ELR (cell line): ENCODE measurements around the gene CCDC57.

ENCODE experiments used
- DNase-seq: peaks from one replicate; pipeline ENCODE4 v3.0.0-alpha.2; 2015; ENCODE audit warnings: low read depth

Gene CCDC57

GRCh38 chr17:82235775-82236141, 23.1 kb upstream of the CCDC57 start:
- DNase-seq: no peak

- no peak for DNase-seq
Observed at GRCh38 chr17:82235056-82235774, 22.6 kb upstream of the CCDC57 start.

DNA sequence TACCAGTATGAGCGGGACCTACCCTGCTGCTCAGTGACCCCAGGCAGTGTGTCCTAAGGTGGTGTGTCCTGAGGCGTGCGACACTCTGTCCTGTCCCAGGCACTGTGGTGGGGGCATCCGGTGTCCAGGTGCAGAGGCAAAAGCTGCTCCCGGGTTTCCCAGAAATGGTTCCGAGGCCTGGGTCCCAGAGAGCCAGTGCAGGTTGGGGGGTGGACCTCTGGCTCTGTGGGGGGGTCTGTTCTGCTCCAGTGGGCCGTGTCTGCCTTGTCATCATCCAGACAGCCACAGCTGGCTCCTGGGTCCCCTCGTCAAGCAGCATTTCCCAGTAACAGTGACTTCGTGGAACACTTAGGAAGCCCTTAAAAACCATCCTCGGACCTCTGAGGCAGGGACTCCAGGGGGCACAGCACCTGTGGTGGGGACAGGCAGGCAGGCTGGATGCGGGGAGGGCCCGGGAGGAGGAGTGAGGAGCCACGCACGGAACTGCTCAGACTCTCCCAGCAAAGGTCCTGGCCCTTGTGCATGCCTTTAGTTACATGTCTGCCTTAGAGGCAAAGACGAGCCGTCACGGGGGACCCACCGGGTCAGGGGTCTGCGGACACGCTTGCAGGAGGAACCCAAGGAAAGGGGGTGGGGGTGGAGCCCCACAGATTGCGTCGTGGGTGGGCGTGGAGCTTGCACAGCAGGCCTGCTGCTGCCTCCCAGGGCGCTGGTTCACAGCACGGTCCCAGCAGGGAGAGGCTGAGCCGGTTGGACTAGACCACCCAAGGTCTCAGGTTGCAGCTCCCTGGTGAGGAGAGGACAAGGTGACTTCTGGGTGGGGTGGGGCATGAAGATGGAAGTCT, 21.8 kb upstream of the CCDC57 start:
- no peak for DNase-seq

DNA sequence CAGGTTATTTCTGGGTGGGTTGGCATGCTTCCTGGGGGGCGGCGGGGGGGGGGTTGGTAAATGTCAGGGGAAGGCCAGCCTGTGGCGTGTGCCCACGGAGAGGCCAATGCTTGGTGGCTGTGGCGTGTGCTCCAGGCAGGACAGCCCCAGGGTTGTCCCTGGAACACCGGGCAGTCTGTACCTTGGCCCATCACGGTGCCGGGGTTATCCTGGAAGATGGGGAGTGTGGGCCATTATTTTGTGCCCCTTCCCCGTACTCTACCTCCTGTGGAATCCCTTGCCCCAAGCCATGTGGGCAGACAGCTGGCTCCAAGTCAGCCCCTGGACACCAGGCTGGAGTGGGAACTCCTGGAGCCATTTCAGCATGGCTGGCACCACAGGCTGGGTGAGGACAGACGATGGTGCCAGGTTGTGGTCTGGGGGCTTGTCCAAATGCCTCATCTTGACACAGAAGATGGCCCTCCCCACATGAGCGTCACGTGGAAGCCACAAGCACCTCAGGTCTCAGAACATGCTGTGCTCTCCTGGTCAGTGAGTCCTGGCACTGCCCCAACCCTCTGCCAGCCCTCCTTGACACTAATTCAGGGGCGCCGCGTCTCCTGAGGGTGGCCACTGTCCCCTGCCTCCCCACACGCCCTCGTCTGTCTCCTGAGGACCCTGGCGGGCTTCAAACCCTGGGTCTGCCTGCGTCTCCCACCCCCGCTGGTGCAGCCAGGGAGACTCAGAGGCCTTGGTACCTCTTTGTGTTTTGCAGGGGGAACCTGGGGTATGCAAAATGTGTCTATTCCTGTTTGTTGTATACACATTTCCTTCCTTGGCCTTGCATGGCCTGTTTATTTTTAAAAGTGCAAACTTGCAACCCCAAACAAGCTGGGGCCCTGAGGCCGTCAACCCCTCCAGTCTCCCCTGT, 20.5 kb upstream of the CCDC57 start:
- DNase-seq: no peak

- DNase-seq: no peak
Observed at GRCh38 chr17:82232322-82232820, 19.7 kb upstream of the CCDC57 start.

DNA sequence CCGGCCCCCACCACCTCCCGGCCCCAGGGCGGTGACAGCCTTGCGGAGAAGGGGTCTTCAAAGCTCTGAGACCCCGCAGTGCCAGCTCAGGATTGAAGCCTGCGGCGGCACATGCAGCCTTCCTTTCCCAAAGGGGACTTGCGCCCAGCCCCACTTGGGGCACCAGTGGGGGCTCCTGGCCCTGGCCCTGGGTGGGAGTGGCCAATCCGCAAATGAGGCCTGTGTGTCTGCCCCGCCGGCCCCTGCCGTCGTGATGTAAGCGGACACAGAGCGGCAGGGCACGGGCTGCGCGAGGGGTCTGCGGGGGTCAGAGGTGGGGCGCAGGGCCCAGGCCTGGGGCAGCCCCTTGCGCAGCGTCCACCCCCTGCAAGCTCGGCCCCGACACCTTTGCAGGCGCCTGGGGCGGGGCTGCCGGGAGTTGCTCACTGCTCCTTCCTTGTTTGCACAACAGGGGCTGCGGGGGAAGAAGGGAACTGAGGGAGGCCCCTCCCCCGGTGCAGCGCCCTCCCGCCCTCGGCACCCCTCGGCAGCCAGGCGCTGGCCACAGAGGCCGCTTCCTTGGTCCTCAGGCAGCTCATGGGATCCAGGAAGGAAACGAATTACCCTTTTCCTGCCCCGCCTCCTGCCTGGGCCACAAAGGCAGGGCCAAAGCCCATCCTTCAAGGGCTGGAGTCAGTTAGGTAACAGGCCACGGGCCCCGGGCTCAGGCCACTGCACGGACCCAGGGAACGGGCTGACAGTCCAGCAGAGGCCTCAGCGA, 19.1 kb upstream of the CCDC57 start:
- peak; percentile 79 for DNase-seq

DNA sequence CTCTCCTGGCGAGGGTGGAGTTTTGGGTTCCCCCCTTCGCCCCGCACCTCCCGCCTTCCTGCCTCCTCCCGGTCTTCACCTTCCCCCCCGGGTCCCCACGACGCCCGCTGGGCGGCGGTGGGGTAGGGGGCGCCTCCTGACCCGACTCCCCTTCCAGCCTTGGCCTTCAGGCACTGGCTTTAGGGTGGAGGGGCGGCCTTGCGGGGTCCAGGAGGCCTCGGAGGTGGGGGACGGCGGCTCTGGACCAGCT, 18.6 kb upstream of the CCDC57 start:
- no peak for DNase-seq

GRCh38 chr17:82230609-82231311, 18.1 kb upstream of the CCDC57 start:
- peak; percentile 94 for DNase-seq

GRCh38 chr17:82229698-82230608, 17.3 kb upstream of the CCDC57 start:
- DNase-seq: peak; percentile 48

- peak; percentile 91 for DNase-seq
Observed at GRCh38 chr17:82228842-82229697, 16.4 kb upstream of the CCDC57 start, which contains the start of gene SLC16A3. TSS of gene SLC16A3 (plus strand) at chr17:82229042. CDS start at chr17:82236009, 6,967 bp downstream.

GRCh38 chr17:82228278-82228841, 15.7 kb upstream of the CCDC57 start:
- DNase-seq: peak; percentile 49

GRCh38 chr17:82227629-82228277, 15.1 kb upstream of the CCDC57 start:
- peak; percentile 43 for DNase-seq

DNA sequence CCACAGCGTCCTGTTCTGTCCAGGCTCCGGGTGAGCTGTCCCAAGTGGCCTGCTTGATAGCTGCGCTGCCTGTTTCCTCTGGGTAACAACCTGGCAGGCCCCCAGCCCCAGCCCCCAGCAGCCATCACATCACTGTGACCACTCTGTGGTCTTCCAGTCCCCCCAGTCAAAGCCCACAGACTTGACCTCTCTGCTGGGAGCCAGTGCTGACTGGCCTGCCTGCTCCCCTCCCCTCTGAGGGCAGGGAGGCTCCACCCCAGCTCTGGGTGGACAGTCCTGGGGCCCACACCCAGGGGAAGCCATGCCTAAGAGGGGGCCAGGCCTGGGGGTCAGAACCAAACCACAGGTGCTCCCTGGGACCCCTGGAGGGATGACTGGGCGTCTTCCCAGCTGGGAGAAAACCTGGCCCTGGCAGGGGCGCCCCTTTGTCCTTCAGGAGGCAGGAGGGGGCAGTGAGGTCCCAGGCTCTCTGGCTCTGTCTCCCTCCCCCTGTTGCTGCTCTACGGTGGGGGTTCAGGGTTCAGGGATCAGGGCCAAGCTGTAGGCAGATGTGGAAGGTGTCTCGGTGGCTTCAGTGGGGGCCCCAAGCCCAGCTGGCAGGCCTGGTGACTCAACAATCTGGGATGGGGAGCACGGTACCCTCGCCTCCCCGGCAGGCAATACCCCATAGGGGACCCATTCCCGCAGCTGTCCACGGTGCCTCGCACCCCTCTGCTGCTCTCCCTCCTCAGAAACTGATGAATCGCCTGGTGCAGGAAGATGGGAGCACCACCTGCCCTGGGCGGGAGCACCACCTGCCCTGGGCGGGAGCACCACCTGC, 14.4 kb upstream of the CCDC57 start:
- DNase-seq: no peak

DNA sequence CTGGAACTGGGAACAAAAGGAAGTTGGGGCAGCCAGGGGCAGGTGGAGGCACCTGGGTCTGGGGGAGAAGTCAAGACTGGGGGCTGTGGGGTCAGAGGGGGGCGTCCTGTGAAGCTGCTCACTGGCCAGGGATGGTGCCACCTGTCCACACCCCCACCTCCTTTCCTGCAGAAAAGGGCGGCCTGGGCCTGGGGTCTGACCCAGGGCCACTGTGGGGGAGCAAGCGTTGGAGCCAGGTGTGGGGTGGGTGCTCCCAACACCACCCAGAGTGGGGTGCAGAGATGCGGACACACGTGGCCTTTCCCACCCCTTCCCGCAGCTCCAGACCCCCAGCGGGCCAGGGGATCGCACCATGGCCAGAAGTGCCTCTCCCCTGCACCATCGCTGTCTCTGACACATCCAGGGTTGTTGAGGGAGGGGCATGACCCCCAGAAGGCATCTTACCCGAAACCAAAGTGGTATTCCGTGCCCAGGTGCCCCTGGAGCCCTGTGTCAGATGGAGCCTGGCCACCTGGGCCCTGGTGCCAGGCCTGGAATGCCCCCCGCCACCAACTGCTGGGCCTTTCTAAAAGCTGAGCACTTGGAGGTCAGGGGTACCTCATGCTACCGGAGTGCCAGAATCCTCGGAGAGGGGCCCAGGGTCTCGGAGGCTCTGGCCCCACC, 13.6 kb upstream of the CCDC57 start:
- no peak for DNase-seq

GRCh38 chr17:82225368-82226029, 12.9 kb upstream of the CCDC57 start:
- DNase-seq: no peak

DNA sequence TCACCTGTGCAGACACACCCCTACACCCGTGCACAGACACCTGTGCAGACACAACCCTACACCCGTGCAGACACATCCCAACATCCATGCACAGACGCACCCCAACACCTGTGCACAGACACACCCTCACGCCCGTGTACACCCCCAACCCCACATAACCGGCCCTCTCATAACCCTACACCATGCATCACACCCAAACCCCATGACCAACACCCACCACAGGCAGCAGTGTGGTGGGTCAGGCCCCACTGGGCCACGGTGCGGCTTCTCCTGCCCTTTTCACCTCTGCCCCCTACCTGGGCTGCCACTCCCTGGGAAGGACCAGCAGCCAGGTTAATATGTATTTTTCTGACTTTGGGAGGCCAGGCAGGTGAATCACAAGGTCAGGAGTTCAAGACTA, 12.0 kb upstream of the CCDC57 start:
- no peak for DNase-seq
